Loucy (cell line): ENCODE results near the gene KRT39.

Experiments used
- EZH2phosphoT487 ChIP-seq: fragments of 200-600 bp; IDR thresholded peaks from 2 replicates; pipeline ENCODE4 v1.6.1; 2018; ENCODE audit warnings: antibody characterized with exemption, mild to moderate bottlenecking, moderate library complexity, borderline replicate concordance
- TF ChIP-seq, protein P1 (sequence below): fragments of 200-600 bp; sonication (generic); conservative IDR thresholded peaks from 2 replicates; pipeline ENCODE4 v1.5.1; 2014; ENCODE audit warnings: mild to moderate bottlenecking, antibody characterized with exemption, low read length

DNA sequence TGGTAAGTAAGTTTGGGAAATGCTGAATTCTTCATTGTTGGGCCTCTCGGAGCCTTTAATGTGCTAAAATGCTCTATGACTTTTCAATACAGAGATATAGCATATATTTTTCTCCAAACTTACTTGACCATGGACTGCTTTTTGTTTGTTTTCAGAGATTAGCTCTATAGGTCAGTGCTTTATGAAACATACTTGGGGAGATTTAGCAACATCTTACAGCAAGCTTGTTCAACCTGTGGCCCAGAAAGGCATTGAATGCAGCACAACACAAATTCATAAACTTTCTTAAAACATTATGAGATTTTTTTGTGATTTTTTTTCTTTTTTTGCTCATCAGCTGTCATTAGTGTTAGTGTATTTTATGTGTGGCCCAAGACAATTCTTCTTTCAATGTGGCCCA is 43.2 kb upstream of the KRT39 start:
- TF ChIP-seq EZH2phosphoT487: no peak
- TF ChIP-seq, protein P1, sequence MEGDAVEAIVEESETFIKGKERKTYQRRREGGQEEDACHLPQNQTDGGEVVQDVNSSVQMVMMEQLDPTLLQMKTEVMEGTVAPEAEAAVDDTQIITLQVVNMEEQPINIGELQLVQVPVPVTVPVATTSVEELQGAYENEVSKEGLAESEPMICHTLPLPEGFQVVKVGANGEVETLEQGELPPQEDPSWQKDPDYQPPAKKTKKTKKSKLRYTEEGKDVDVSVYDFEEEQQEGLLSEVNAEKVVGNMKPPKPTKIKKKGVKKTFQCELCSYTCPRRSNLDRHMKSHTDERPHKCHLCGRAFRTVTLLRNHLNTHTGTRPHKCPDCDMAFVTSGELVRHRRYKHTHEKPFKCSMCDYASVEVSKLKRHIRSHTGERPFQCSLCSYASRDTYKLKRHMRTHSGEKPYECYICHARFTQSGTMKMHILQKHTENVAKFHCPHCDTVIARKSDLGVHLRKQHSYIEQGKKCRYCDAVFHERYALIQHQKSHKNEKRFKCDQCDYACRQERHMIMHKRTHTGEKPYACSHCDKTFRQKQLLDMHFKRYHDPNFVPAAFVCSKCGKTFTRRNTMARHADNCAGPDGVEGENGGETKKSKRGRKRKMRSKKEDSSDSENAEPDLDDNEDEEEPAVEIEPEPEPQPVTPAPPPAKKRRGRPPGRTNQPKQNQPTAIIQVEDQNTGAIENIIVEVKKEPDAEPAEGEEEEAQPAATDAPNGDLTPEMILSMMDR: no peak
